ENCODE data around the gene SND1. TPM values are rescaled to one million over a fixed set of nuclear protein-coding genes. Genes with fewer than 3 reads are reported as not detected.
A peak's percentile ranks its signal among the peaks of the same experiment; 100 is the strongest.

Gene SND1
- polyA plus RNA-seq, 4 donors, result 142 to 159 (median 148) TPM

DNA sequence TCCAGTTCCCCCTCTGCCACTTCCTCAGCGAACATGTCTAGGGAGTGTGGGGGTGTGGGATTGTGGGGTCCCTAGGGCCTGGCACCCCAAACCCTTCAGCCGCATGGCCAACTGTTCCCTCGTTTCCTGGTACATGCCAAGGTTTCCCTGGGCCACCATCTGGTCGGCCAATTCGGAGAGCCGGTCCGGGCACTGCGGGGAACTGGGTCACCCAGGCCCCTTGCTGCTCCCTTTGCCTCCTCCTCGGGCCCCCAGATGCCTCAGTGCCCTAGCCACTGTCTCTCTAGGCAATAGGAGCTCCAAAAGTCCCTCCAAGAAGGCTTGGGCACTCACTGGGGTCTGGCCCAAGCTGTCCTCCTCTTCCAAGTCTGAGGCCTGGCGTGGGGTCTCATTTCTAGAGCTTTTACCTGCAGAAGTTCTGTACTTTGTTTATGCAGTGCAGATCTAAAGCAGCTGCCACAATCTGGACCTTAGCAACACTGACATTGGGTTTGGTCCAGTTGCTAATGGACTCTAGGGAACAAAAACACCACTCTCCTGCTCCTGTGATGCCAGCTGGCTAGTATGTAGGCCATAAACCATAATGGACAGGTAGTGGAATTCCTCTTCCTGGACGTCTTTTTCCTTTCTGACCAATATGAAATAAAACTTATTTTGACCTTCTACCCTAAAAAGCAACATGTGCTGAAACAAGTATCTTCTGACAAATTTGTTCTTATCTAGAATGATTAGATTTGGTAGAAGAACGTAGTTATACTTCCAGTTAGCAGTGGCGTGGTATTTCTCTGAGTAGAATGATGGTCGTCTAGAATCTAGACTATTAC lies 206.3 kb downstream of the SND1 start:
- no peak for DNase-seq (ENCODE audit: low read depth in 4 of 4, low spot score in 3 of 4)

DNA sequence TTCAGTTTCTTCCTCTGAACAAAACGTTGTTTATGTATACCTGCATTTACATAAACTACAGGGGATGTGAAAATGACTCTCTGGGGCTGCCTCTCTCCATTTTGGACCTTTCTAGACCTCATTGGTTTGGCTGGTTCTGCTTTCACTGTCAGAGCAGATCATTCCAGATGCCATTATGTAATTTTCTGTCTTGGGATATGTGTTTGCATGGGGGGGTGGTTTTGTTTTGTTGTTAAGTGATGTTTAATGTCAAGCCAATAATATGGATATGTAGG lies 206.9 kb downstream of the SND1 start:
- no peak for DNase-seq (ENCODE audit: low read depth in 4 of 4, low spot score in 3 of 4)

DNA sequence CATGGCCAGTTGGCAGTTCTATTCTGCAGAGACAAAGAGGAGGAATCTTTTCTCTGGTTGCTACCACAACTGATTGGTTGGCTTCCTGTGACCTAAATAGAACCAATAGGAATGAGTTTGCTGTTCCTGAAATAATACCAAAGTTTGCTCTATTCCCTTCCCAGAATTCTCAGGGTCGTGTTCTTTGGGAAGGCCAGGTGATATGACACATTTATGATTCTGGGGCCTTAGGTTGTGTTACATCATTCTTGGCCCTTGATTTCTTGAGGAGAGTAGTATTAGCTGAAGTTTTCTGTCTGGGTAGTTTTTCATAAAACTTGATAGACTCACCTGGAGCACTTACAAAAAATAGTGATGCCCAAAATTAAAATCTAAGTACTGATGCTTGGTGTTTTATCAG lies 207.3 kb downstream of the SND1 start:
- DNase-seq (ENCODE audit: low read depth in 4 of 4, low spot score in 3 of 4), result no peak

DNA sequence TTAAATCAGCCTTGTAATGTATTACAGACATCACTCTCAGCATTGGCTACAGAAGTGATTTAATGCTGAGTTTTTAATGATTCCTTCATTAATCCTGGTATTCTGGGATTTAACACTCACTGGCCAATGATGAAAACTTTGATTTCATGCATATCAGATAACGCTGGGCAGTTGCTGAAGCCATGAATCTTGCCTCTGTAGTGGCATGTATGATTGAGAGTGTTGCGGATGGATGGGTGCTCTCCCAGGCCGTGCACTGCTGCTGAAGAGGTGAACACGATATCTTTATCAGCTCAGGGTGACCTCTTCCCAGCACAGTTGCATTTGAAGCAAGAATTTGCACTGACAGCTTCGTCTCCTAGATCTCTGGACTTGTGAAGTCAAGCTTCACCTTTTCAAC lies 210.5 kb downstream of the SND1 start:
- peak in 2 of 4 donors; percentile 25 to 46 for DNase-seq (ENCODE audit: low read depth in 4 of 4, low spot score in 3 of 4)

DNA sequence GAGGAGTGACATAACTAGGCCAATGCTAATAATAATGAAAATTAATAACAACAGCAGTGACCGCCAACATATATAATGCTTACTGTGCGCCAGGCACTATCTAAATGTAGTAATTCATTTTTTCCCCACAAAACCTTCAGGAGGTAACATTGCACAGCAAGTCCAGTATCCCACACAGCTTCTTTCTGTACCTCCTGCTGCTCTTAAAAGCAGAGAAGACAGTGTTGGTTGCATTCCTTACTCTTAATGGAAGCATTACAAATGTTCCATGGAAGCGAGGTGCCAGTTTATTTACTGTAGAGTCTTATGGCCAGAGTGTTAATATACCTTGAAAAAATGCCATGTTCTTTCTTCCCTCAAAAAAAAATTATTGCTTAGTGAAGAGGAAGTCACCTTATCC lies 211.1 kb downstream of the SND1 start:
- no peak for DNase-seq (ENCODE audit: low read depth in 4 of 4, low spot score in 3 of 4)

DNA sequence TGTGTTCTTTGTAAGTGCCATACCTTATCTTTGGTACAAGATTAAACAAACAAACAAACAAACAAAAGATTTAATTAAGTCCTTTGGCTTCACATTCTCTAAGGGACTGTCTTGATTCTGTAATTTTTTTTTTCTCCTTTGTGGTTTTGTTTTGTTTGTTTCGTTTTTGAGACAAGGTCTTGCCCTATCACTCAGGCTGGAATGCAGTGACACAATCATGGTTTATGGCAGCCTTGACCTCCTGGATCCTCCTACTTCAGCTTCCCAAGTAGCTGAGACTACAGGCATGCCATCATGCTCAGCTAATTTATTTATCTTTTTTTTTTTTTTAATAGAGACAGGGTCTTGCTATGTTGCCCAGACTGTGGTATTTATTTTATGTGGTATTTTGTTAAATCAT lies 213.5 kb downstream of the SND1 start:
- peak in 1 of 4 donors; percentile 27 for DNase-seq (ENCODE audit: low read depth in 4 of 4, low spot score in 3 of 4)

DNA sequence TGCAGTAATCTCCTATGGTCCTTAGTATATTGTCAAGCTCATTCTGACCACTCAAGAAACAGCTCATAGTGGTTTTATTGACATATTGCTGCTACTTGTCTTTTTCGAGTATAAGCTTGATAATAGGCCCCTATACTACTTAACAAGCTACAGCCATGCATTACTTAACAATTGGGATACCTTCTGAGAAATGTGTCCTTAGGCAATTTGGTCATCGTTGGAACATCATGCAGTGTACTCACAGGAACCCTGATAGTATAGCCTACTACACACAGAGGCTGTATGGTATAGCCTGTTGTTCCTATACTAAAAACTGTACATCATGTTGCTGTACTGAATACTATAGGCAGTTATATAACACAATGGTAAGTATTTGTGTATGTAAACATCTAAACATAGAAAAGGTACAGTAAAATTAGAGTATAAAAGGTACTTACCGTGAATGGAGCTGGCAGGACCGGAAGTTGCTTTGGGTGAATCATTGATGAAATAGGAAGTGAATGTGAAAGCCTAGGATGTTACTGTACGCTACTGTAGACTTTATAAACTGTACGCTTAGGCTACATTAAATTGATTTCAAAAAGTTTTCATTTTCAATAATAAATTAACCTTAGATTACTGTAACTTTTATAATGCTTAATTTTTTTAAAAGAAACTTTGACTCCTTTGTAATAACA lies 218.4 kb downstream of the SND1 start:
- no peak for DNase-seq (ENCODE audit: low read depth in 4 of 4, low spot score in 3 of 4)

DNA sequence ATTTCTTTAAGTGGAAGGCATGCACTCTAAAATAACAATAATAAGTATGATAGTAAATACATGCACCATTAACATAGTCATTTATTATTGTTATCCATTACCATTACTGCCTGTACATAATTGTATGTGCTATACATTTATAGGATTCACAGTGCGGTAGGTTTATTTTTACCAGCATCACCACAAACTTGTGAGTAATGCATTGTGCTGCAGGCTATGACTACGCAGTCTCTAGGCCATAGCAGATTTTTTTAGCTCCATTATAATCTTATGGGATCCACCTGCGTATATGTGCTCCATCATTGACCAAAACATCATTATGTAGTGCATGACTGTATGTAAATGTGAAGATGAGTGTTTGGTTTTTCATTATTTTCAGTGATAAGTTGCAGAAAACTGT lies 219.2 kb downstream of the SND1 start:
- no peak for DNase-seq (ENCODE audit: low read depth in 4 of 4, low spot score in 3 of 4)

DNA sequence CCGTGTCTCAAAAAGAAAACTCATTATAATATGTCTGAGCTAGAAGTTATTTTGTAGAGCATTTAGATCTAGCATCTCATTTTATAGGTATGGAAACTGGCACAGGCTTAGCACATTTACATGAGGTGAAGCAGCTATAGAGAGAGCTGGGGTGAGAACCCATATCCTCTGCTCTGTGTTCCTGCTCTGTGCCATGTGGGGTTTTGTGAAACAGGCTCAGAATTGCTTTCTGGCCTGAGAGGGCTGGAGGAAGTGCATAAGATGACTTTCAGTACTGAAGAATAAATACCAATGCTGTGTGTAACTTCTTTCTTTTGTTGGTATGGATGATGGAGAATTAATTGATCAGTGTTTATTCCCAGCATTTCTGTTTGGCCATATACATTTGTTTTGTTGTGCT lies 220.1 kb downstream of the SND1 start:
- DNase-seq (ENCODE audit: low read depth in 4 of 4, low spot score in 3 of 4), result no peak

DNA sequence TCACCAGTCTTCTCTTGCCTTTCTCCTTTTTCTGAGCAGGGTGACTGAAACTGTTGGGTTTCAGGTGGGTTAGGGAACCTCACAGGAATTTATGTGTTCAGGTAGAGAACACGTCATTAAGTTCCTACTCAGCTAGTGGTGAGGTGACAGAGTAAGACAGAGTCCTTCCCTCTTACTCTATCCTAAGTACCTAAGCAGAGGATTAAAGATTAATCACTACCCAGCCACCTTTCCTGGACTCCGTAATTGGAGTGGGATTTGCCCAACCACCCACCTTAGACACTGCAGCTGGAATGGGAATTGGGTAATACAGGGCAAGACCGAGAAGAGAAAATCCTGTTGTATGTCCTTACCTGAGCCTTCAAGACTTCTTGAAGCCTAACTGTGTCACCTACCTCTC lies 221.2 kb downstream of the SND1 start:
- DNase-seq (ENCODE audit: low read depth in 4 of 4, low spot score in 3 of 4), result no peak

DNA sequence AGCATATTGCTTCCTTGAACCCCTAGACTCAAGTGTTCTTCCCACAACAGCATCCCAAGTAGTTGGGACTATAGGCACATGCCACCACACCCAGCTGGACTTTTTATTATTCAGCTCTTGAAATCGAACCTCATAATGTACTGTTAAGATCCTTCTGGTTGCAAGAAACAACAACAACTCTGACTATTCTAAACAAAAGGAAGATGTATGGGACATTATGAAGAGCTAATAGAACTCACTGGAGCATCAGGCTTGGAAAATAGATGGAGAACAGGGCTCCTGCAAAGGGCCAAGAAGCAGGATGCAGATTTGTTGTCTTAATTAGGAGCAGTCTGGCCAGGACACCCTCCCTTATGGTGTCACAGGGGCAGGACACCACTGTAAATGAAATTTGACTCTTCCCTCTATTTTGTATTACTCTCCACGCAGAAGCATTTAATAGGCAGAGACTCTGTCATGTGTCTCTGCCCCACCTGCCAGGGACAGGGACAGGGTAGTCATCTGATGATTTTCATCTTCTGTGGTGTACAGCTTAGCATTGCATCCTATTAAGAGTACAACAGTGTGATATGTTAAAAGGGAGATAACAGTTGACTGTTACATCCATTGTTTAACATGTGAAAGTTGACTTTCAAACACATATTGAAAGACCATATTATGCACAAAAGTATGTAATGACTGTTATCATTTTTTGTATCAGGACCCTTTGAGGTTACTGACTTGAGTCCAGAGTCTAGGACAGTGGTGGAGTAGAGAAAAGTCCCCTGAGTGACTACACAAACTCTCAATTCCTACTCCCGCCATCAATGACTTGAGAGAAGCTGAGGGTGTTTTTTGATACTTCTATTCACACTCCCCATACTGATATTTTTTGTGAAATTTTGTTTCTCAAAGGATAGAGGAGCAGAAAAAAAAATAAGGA lies 222.0 kb downstream of the SND1 start:
- DNase-seq (ENCODE audit: low read depth in 4 of 4, low spot score in 3 of 4), result no peak

DNA sequence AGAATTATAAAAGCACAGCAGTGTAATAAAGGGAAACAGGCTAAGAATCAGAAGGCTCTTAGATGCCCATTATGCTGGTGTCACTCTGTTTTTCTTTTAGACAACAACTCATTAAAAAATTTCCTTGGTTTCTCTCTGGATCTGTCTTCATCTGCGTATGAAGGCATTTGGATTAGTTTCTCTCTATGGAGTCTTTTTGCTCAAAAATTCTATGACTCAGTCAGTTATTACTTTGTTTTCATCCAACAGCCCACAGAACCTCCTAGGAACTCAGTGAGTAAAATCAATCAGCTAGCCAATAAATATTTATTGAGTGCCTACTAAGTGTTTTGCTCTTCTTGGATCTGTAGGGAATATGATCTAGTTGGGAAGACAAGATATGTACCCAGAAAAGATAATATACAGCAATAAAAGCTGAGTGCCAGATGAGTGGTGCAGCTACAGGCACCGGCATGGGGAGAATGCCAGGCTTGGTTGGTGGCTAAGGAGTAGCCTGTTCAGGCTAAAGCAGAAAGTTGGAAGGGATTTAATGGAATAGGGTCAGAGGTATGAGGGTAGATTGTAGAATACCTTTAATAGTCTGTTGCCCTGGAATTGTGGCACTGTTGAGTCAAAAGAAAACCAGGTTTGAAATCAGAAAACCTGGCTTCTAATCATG lies 223.1 kb downstream of the SND1 start:
- no peak for DNase-seq (ENCODE audit: low read depth in 4 of 4, low spot score in 3 of 4)

DNA sequence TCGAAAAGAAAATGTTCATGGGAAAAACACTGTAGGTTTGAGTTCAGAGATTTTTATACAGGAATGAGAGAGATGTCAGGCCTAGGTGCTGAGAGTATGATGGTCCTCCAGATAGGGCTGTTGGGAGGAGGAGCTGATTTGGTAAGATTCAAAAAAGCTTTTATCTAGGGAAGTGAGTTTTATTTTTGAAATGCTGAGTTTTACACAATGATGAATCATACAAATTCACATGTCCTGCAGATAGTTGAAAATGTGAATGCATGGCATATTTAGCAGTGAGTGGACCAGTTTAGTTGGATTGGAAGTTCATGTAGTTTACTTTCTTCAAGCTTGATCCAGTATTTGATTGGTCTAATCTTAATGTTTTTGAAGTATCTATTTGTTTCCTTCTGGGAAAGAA lies 224.4 kb downstream of the SND1 start:
- no peak for DNase-seq (ENCODE audit: low read depth in 4 of 4, low spot score in 3 of 4)

DNA sequence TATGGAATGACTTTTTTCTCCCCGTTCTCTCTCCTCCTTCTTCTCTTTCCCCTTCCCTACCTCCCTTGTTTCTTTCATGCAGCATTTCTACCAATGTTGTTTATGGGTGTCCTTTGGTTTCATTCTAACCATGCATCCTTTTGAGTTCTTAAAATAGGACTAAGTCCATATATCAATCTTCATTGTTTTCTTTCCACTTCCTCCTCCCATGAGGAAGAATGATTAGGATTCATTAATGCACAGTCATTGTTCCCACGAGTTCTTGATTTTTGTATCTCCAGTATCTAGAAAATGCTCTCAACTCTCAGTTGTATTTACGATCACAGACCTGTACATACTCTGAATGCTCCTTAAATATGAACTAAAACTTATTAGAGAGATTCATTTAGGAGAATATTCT lies 226.0 kb downstream of the SND1 start:
- DNase-seq (ENCODE audit: low read depth in 4 of 4, low spot score in 3 of 4), result no peak

DNA sequence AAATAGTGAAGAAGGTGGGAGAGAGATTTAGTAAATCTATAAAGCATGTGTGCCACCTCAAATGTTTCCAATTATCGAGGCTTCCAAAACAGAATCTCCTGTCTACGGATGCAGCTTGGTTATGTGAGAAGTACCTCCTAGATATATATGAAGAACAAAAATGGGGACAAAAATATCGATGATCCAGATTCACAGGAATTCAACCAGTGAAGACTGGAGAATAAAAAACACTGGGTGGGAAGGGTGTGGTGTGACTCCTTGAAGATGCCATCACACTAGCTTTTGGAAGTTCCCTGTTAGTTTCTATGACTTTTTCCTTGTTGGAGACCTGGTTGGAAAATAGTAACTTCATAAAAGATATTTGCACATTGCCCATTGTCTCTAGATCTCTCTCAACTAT lies 226.8 kb downstream of the SND1 start:
- no peak for DNase-seq (ENCODE audit: low read depth in 4 of 4, low spot score in 3 of 4)

DNA sequence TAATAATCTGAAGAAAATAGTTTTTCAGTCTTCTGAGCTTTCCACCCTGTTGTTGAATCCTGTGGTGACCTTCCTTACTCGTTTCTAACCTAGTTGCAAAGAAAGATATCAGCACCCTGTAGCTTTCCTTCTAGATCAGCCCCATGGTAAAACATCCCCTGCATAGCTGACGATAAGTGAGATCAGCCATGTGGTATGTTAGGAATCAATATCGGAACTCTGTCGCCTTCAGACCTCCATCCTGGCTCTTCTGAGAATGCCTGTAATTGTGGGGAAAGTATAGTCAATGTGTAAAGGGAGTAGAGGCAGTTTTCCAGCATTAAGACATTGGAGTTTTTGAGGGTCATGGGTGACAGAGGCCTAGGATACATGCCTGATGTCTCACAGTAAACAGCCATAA lies 227.4 kb downstream of the SND1 start:
- no peak for DNase-seq (ENCODE audit: low read depth in 4 of 4, low spot score in 3 of 4)

DNA sequence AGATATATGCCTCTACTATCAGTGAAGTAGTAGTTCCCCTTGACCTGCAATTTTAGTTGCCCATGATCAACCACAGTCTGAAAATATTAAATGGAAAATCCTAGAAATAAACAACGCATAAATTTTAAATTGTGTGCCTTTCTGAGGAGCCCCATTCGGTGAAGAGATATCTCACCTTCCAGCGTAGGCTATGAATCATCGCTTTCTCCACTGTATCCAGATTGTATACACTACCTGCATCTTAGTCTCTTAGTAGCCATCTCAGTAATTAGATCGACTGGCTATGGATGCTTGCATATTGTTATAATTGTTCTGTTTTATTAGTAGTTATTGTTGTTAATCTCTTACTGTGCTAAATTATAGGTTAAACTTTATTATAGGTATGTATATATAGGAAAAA lies 227.9 kb downstream of the SND1 start:
- DNase-seq (ENCODE audit: low read depth in 4 of 4, low spot score in 3 of 4), result no peak

DNA sequence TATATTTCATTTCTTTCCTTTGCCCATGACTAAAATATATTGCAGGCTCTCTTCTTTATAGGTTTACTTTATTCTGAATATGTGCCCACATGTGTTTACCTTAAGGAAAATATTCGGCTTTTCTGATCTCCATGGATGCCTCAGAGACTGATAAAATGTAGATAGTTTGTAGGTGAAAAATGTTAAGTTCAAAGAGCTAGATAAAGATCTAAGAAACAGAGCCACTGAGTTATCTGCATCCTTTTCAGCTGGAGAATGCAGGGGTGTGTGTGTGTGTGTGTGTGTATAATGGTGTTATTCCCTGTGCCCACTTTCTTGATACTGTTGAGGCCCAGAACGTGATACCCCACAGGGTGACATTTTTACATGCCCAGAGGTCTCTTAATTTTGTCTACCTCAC lies 228.5 kb downstream of the SND1 start:
- DNase-seq (ENCODE audit: low read depth in 4 of 4, low spot score in 3 of 4), result no peak

DNA sequence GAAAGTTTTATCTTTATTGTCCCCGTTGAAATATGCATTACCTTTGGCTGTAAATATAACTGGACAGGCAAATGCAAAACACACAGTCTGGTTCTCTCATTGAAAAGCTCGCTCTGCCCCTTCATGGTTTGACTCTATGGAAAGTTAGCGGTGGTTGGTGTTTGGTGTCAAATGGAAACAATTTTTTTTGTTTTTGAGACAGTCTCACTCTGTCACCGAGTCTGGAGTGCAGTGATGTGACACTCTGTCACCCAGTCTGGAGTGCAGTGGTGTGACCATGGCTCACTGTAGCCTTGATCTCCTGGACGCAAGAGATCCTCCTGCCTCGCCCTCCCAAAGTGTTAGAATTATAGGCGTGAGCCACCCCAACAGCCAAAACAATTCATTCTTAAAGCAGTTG lies 229.6 kb downstream of the SND1 start:
- no peak for DNase-seq (ENCODE audit: low read depth in 4 of 4, low spot score in 3 of 4)

DNA sequence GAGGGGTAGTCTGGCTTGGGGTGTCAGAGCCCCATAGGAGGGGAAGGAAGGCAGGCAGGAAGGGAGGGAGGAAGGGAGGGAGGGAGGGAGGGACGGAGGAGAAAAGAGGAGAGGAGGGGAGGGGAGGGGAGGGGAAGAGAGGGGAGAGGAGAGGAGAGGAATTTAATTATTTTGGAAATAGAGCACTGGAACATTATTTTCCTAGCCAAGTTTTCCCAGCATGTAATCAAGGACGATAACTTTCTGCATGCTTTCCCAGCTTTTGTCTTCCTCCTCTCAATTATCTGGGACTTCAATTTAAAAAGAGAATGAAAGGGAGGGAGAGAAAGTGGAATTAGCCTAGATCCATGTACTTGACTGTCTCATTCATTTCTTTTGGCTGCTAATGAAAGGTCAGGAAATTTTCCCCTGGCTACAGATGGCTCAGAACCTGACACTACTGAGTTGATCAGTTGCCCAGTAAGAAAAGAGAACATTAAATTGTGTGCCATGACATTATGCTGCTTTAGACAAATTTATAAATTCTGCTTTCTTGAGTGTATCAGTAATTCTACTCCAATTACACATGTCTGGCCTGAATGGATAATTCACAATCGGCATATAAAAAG lies 230.4 kb downstream of the SND1 start:
- no peak for DNase-seq (ENCODE audit: low read depth in 4 of 4, low spot score in 3 of 4)

All from right renal pelvis (tissue), 4 donors.